Sigmoid colon (tissue), 7 donors: Measurements from ENCODE around the gene COL25A1. TPM values are rescaled to one million over a fixed set of nuclear protein-coding genes. Genes with fewer than 3 reads are reported as not detected.

Experiments used
- DNase-seq: peaks from one replicate; pipeline ENCODE4 v3.0.0-alpha.2; 2019
- H3K27ac ChIP-seq, 4 donors: fragments of 200-600 bp; sonication (generic); one replicate each; pipeline ENCODE4 v1.5.1; 2016 to 2019; ENCODE audit warnings: mild to moderate bottlenecking in 1 of 4
- H3K27me3 ChIP-seq, 3 donors: fragments of 200-600 bp; sonication (generic); one replicate each; pipeline ENCODE4 v1.5.1; 2019; ENCODE audit warnings: mild to moderate bottlenecking in 1 of 3
- H3K36me3 ChIP-seq, 4 donors: fragments of 200-600 bp; sonication (generic); one replicate each; pipeline ENCODE4 v1.5.1; 2016 to 2019
- H3K4me1 ChIP-seq, 4 donors: fragments of 200-600 bp; sonication (generic); one replicate each; pipeline ENCODE4 v1.5.1; 2017 to 2019
- H3K4me3 ChIP-seq, 4 donors: fragments of 200-600 bp; sonication (generic); one replicate each; pipeline ENCODE4 v1.5.1; 2017 to 2019; ENCODE audit warnings: mild to moderate bottlenecking in 2 of 4, moderate library complexity in 1 of 4
- H3K9me3 ChIP-seq, 4 donors: fragments of 200-600 bp in 3 of 4; sonication (generic) in 3 of 4; one replicate each; pipeline versions ENCODE4 v1.5.1 to v1.6.1; 2013 to 2019
- EP300 ChIP-seq, 4 donors: sonication (generic); formaldehyde crosslinking; IDR thresholded peaks; one replicate each; pipeline ENCODE4 v1.6.1; 2017; ENCODE audit warnings: antibody characterized with exemption in 4 of 4
- POLR2A ChIP-seq, 2 donors: fragments of 450-650 bp; IDR thresholded peaks; one replicate each; pipeline ENCODE4 v1.6.1; 2016; ENCODE audit warnings: antibody characterized with exemption in 2 of 2, mild to moderate bottlenecking in 2 of 2, moderate library complexity in 2 of 2
- POLR2AphosphoS5 ChIP-seq, 4 donors: sonication (generic); formaldehyde crosslinking; IDR thresholded peaks; one replicate each; pipeline ENCODE4 v1.6.1; 2017; ENCODE audit warnings: antibody characterized with exemption in 4 of 4
- WGBS, 2 donors: extraction: QIAGEN DNeasy Blood & Tissue Kit; methylation state at CpG; one replicate each; pipeline ENCODE4 v1.1.7; 2013; 5-methylcytosine and 5-hydroxymethylcytosine counted together
- intact Hi-C: fragments of 100-400 bp; cut with DNase I; formaldehyde crosslinking; loops from one replicate; pipeline ENCODE4 v1.15.1; 2023
- polyA plus RNA-seq, 3 donors: library from polyadenylated mRNA; stranded (reverse); fragments of 200-250 nt; gene quantifications; one replicate each; pipeline ENCODE4 v1.2.3, GENCODE V29; 2013
- total RNA-seq, 4 donors: library from RNA; depleted of rRNA; stranded (reverse); fragments of >200 nt; gene quantifications; one replicate each; pipeline ENCODE4 v1.1.0, GENCODE V29; 2016
- TF ChIP-seq, protein P1 (sequence below), 4 experiments: fragments of 450-650 bp in 3 of 4; fragments of 200-600 bp in 1 of 4; IDR thresholded peaks; one replicate each; pipeline ENCODE4 v1.5.1; 2016 to 2019; ENCODE audit warnings: antibody characterized with exemption in 4 of 4, mild to moderate bottlenecking in 3 of 4, moderate library complexity in 2 of 4
- donor health status: healthy with polysubstance abuse.
- donor health status: Bipolar disorder and iron deficiency.
- donor health status: healthy.

Gene COL25A1
- total and polyA plus RNA-seq, 7 donors, result 0.15 to 1.4 (median 0.41) TPM; not detected in 2

DNA sequence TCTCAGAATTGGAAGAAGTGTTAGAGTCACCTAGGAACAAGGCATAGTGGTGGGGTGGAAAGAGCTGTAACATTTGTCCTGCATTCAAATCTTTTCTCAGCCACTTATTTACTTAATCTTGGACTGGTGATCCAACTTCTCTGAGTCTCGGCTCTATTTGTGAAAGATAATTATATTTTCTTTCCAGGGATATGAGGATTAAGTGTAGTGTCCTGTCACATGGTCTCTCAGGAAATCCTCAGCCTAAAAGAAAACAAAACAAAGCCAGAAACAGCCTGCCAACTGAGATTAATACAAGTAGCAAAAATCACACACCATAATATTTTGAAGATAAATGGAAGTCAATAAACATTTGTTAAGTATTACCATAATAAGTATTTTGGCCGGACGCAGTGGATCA lies 506.3 kb downstream of the COL25A1 start:
- 67 to 69% methylated on average over 3 of the region's 3 CpGs for WGBS, 2 donors
- H3K4me1 ChIP-seq, result peaks cover 0 to 7% (median 2%) of the 10 kb centered on the region in 4 donors
- no peak for DNase-seq
- peak overlapping the region in 1 of 4 donors; percentile 25 for H3K27ac ChIP-seq
- H3K9me3 ChIP-seq, result no peaks in the 10 kb centered on the region
- no peak overlapping the region for H3K4me3 ChIP-seq
- H3K27me3 ChIP-seq, result no peaks in the 10 kb centered on the region
- H3K36me3 ChIP-seq, result no peaks in the 10 kb centered on the region
- TF ChIP-seq POLR2AphosphoS5 (IDR thresholded peaks at IDR 0.05) (no peak), EP300 (IDR thresholded peaks at IDR 0.05) (no peak), POLR2A (IDR thresholded peaks at IDR 0.05) (no peak)
- TF ChIP-seq, protein P1, sequence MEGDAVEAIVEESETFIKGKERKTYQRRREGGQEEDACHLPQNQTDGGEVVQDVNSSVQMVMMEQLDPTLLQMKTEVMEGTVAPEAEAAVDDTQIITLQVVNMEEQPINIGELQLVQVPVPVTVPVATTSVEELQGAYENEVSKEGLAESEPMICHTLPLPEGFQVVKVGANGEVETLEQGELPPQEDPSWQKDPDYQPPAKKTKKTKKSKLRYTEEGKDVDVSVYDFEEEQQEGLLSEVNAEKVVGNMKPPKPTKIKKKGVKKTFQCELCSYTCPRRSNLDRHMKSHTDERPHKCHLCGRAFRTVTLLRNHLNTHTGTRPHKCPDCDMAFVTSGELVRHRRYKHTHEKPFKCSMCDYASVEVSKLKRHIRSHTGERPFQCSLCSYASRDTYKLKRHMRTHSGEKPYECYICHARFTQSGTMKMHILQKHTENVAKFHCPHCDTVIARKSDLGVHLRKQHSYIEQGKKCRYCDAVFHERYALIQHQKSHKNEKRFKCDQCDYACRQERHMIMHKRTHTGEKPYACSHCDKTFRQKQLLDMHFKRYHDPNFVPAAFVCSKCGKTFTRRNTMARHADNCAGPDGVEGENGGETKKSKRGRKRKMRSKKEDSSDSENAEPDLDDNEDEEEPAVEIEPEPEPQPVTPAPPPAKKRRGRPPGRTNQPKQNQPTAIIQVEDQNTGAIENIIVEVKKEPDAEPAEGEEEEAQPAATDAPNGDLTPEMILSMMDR (IDR thresholded peaks at IDR 0.05), result no peak
- intact Hi-C loops, result no loop called here

- intact Hi-C loops, result no loop called here
- Histone ChIP-seq H3K9me3 (no peaks in the 10 kb centered on the region), H3K27ac (peak overlapping the region in 1 of 4 donors; percentile 25), H3K36me3 (no peaks in the 10 kb centered on the region), H3K4me1 (peaks cover 0 to 7% (median 2%) of the 10 kb centered on the region in 4 donors), H3K27me3 (no peaks in the 10 kb centered on the region), H3K4me3 (no peak overlapping the region)
- no peak for TF ChIP-seq POLR2A (IDR thresholded peaks at IDR 0.05)
- no peak for TF ChIP-seq EP300 (IDR thresholded peaks at IDR 0.05)
- TF ChIP-seq, protein P1 (IDR thresholded peaks at IDR 0.05), result no peak
- TF ChIP-seq POLR2AphosphoS5 (IDR thresholded peaks at IDR 0.05), result no peak
- DNase-seq, result no peak
These were observed 506.7 kb downstream of the COL25A1 start for GRCh38 chr4:108795733-108796132.

- 83 to 84% methylated on average over 1 of the region's 1 CpG for WGBS, 2 donors
- Histone ChIP-seq H3K4me1 (peaks cover 0 to 7% (median 2%) of the 10 kb centered on the region in 4 donors), H3K27me3 (no peaks in the 10 kb centered on the region), H3K36me3 (no peaks in the 10 kb centered on the region), H3K27ac (no peak overlapping the region), H3K9me3 (no peaks in the 10 kb centered on the region), H3K4me3 (no peak overlapping the region)
- TF ChIP-seq POLR2A (IDR thresholded peaks at IDR 0.05) (no peak), POLR2AphosphoS5 (IDR thresholded peaks at IDR 0.05) (no peak), EP300 (IDR thresholded peaks at IDR 0.05) (no peak)
- TF ChIP-seq, protein P1 (IDR thresholded peaks at IDR 0.05), result no peak
- DNase-seq, result no peak
- intact Hi-C loops, result no loop called here
These were observed 508.3 kb downstream of the COL25A1 start for GRCh38 chr4:108794136-108794535.

- intact Hi-C loops, result no loop called here
- no peak overlapping the region for H3K27ac ChIP-seq
- H3K27me3 ChIP-seq, result no peaks in the 10 kb centered on the region
- no peak overlapping the region for H3K4me3 ChIP-seq
- no peaks in the 10 kb centered on the region for H3K9me3 ChIP-seq
- 92 to 95% methylated on average over 1 of the region's 1 CpG for WGBS, 2 donors
- H3K4me1 ChIP-seq, result peaks cover 0 to 7% (median 2%) of the 10 kb centered on the region in 4 donors
- no peaks in the 10 kb centered on the region for H3K36me3 ChIP-seq
- no peak for DNase-seq
- TF ChIP-seq, protein P1 (IDR thresholded peaks at IDR 0.05), result no peak
These were observed 509.0 kb downstream of the COL25A1 start for GRCh38 chr4:108793415-108793814.

GRCh38 chr4:108788731-108789130 lies 513.7 kb downstream of the COL25A1 start:
- Histone ChIP-seq H3K4me1 (no peaks in the 10 kb centered on the region), H3K4me3 (no peak overlapping the region), H3K9me3 (no peaks in the 10 kb centered on the region), H3K27me3 (no peaks in the 10 kb centered on the region), H3K27ac (no peak overlapping the region), H3K36me3 (no peaks in the 10 kb centered on the region)
- no peak for TF ChIP-seq POLR2A (IDR thresholded peaks at IDR 0.05)
- TF ChIP-seq, protein P1 (IDR thresholded peaks at IDR 0.05), result no peak
- TF ChIP-seq EP300 (IDR thresholded peaks at IDR 0.05), result no peak
- no peak for TF ChIP-seq POLR2AphosphoS5 (IDR thresholded peaks at IDR 0.05)
- WGBS, 2 donors, result 93 to 97% methylated on average over 9 of the region's 9 CpGs
- DNase-seq, result no peak
- intact Hi-C loops, result no loop called here
